Measurements from ENCODE around the gene CBR4.

GRCh38 chr4:169050284-169050683, 40.2 kb upstream of the CBR4 start:
- no peak for TF ChIP-seq CTCF (conservative IDR thresholded peaks at IDR 0.05)
- no peak for TF ChIP-seq ZFX (IDR thresholded peaks at IDR 0.05)

All from C4-2B (cell line).